A673 (cell line): ENCODE measurements around the gene FLYWCH1. TPM values are rescaled to one million over a fixed set of nuclear protein-coding genes. Genes with fewer than 3 reads are reported as not detected.
A peak's percentile ranks its signal among the peaks of the same experiment; 100 is the strongest.

Experiments
- BruUV-seq: library from RNA; stranded (reverse); fragments of 400-500 nt; replicated peaks from 2 replicates; lab custom pipeline; 2021; lab: Mats Ljungman, UMichigan
- CTCF ChIA-PET: fragments of 300-600 bp; sonication (Branson Sonifier 250); formaldehyde crosslinking; loops from one replicate; lab custom pipeline; 2022; ENCODE audit warnings: antibody characterized with exemption; lab: Charles Lee
- POLR2A ChIA-PET: fragments of 300-600 bp; sonication (Branson Sonifier 250); formaldehyde crosslinking; loops from one replicate; lab custom pipeline; 2022; ENCODE audit warnings: antibody characterized with exemption; ENCODE audit not compliant: low non-redundant PET; lab: Charles Lee
- DNase-seq: peaks from one replicate; pipeline ENCODE4 v3.0.0-alpha.2; 2015; ENCODE audit warnings: low spot score
- H3K27ac ChIP-seq: fragments of 200-600 bp; sonication (generic); 2 replicates; pipeline ENCODE4 v1.5.1; 2016; ENCODE audit warnings: mixed run types, low read depth, mild to moderate bottlenecking, mixed read lengths, antibody characterized with exemption, low read length; ENCODE audit not compliant: poor library complexity, severe bottlenecking
- H3K27me3 ChIP-seq: fragments of 200-600 bp; sonication (generic); replicated peaks from 2 replicates; pipeline ENCODE4 v1.6.1; 2017; ENCODE audit warnings: mixed run types, low read depth, mild to moderate bottlenecking, mixed read lengths, antibody characterized with exemption, low read length; ENCODE audit not compliant: insufficient read depth, poor library complexity
- H3K36me3 ChIP-seq: fragments of 200-600 bp; sonication (generic); 2 replicates; pipeline ENCODE4 v1.6.1; 2016; ENCODE audit warnings: mixed run types, mild to moderate bottlenecking, mixed read lengths, antibody characterized with exemption, low read length; ENCODE audit not compliant: insufficient read depth, poor library complexity, severe bottlenecking
- H3K4me1 ChIP-seq: fragments of 200-600 bp; sonication (generic); 2 replicates; pipeline ENCODE4 v1.6.1; 2017; ENCODE audit warnings: mixed run types, mild to moderate bottlenecking, mixed read lengths, antibody characterized with exemption, low read length; ENCODE audit not compliant: insufficient read depth, poor library complexity, severe bottlenecking
- H3K4me3 ChIP-seq: fragments of 200-600 bp; sonication (generic); 2 replicates; pipeline ENCODE4 v1.5.1; 2016; ENCODE audit warnings: low read depth, mixed run types, mild to moderate bottlenecking, mixed read lengths, low read length; ENCODE audit not compliant: poor library complexity, severe bottlenecking
- H3K9me3 ChIP-seq: fragments of 200-600 bp; sonication (generic); 2 replicates; pipeline ENCODE4 v1.6.1; 2016; ENCODE audit warnings: mixed run types, low read depth, mild to moderate bottlenecking, mixed read lengths, antibody characterized with exemption, low read length; ENCODE audit not compliant: poor library complexity, severe bottlenecking
- EZH2 ChIP-seq: fragments of 200-600 bp; sonication (generic); IDR thresholded peaks from 2 replicates; pipeline ENCODE4 v1.6.1; 2017; ENCODE audit warnings: borderline replicate concordance, low read depth, mild to moderate bottlenecking, mixed read lengths, antibody characterized with exemption, low read length; ENCODE audit not compliant: poor library complexity, severe bottlenecking
- intact Hi-C: fragments of 100-400 bp; cut with micrococcal nuclease; formaldehyde crosslinking; loops from one replicate; pipeline ENCODE4 v1.10.0; 2022; ENCODE audit not compliant: unreplicated experiment
- total RNA-seq: library from RNA; stranded (reverse); gene quantifications from 2 replicates; pipeline ENCODE4 v1.2.3, GENCODE V29; 2021
- TF ChIP-seq, protein P1 (sequence below): fragments of 300-800, 200-600 bp; sonication (generic); conservative IDR thresholded peaks from 2 replicates; pipeline ENCODE4 v1.5.1; 2017; ENCODE audit warnings: low read depth, mild to moderate bottlenecking, antibody characterized with exemption, low read length, moderate library complexity, mixed read lengths

Gene FLYWCH1
- total RNA-seq, 1 experiment from 2014 or later = 46.8 TPM

DNA sequence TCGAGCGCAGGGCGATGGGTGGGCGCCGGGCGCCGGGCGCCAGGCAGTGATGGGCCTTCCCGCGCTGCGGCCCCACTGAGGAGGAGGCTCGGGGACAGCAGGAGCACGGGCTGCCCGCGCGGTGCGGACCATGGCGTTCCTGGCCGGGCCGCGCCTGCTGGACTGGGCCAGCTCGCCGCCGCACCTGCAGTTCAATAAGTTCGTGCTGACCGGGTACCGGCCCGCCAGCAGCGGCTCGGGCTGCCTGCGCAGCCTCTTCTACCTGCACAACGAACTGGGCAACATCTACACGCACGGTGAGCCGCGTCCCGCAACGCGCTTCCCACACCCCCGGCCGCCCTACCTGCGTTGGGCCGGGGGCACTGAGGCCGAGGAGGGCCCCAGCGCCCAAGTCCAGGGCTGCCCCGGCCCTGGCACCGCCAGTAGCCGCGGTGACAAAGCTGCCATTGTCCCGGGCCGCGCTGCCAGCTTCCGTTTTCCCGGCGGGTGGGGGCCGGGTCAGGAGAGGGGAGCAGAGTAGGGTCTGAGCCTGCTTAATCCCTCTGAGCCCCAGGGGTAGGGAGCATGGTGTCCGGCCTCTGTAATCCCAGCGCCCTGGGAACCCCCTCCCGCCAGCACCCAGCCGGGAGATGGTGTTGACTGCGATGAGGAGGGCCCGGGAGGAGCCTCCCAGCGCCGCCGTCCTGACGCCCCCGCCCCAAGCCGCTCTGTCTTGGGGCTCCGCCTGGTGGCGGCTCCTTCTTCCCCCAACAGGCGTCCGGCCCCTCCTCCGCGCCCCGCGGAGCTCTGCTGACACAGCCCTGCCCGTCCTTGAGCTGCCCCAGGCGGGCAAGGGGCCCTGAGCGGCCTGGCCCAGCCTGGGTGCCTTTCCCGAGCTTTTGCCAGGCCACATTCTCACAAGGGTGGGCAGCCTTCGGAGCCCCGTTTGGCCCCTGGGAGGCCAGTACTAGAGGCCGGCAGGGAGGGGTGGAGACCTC, 58.1 kb downstream of the FLYWCH1 start:
- CTCF ChIA-PET = interaction anchor here (0.6 to 1.3 kb wide), 3 partner anchors 37 to 336 kb away, joined by 3 read pairs; partner anchors contain the start of genes TIGD7 and ZNF75A
- Histone ChIP-seq H3K4me1 (peaks cover 19% of the 10 kb centered on the region), H3K27ac (peak overlapping the region; percentile 84), H3K27me3 (no peaks in the 10 kb centered on the region), H3K36me3 (peaks cover 29% of the 10 kb centered on the region), H3K9me3 (no peaks in the 10 kb centered on the region), H3K4me3 (peak overlapping the region; percentile 86)
- intact Hi-C loops = loop anchor here (1.0 kb wide), 1 partner anchor 34 kb away; no protein-coding TSS in a partner anchor
- TF ChIP-seq, protein P1, sequence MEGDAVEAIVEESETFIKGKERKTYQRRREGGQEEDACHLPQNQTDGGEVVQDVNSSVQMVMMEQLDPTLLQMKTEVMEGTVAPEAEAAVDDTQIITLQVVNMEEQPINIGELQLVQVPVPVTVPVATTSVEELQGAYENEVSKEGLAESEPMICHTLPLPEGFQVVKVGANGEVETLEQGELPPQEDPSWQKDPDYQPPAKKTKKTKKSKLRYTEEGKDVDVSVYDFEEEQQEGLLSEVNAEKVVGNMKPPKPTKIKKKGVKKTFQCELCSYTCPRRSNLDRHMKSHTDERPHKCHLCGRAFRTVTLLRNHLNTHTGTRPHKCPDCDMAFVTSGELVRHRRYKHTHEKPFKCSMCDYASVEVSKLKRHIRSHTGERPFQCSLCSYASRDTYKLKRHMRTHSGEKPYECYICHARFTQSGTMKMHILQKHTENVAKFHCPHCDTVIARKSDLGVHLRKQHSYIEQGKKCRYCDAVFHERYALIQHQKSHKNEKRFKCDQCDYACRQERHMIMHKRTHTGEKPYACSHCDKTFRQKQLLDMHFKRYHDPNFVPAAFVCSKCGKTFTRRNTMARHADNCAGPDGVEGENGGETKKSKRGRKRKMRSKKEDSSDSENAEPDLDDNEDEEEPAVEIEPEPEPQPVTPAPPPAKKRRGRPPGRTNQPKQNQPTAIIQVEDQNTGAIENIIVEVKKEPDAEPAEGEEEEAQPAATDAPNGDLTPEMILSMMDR = peak; percentile 64
- no peak for TF ChIP-seq EZH2
- POLR2A ChIA-PET = no interaction called here
- DNase-seq = peak; percentile 87
- no TSS peak for BruUV-seq

DNA sequence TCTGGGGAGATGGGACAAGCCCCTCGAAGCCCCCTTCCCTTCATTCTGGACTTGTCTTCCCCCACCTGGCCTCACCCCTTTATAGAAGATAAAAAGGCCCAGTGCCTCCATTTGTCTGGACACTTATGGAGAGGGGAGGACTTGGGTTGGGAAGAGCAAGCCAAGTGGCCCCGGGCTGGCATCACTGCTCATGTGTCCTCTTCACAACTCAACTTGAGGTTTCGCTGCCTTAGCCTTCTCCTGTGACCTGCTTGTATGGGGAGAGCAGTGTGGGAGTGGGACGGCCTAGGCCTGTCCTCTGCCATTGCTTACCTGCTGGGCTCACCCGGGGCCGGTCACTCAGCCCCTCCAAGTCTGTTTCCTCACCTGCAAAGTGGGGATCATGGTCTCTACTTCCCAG, 58.8 kb downstream of the FLYWCH1 start:
- BruUV-seq = no TSS peak
- Histone ChIP-seq H3K27me3 (no peaks in the 10 kb centered on the region), H3K27ac (peak overlapping the region; percentile 84), H3K4me3 (peak overlapping the region; percentile 86), H3K9me3 (no peaks in the 10 kb centered on the region), H3K4me1 (peaks cover 19% of the 10 kb centered on the region), H3K36me3 (peaks cover 35% of the 10 kb centered on the region)
- TF ChIP-seq, protein P1 = no peak
- no peak for DNase-seq
- ChIA-PET CTCF (interaction anchor here (1.1 to 1.3 kb wide), 2 partner anchors 38 to 131 kb away, joined by 3 read pairs; no protein-coding TSS in a partner anchor), POLR2A (no interaction called here)
- intact Hi-C loops = no loop called here

DNA sequence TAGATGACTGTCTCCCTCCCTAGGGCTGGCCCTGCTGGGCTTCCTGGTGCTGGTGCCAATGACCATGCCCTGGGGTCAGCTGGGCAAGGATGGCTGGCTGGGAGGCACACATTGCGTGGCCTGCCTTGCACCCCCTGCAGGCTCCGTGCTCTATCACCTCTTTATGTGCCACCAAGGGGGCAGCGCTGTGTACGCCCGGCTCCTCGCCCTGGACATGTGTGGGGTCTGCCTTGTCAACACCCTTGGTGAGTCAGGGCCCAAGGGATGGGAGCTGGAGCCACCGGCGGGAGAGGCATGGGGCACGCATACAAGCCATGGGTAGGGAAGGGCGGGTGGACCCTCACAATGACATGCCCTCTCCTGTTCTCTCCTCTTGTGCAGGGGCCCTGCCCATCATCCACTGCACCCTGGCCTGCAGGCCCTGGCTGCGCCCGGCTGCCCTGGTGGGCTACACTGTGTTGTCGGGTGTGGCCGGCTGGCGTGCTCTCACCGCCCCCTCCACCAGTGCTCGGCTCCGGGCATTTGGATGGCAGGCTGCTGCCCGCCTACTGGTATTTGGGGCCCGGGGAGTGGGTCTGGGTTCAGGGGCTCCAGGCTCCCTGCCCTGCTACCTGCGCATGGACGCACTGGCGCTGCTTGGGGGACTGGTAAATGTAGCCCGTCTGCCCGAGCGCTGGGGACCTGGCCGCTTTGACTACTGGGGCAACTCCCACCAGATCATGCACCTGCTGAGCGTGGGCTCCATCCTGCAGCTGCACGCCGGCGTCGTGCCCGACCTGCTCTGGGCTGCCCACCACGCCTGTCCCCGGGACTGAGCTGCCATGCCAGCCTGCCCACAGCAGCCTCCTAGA, 59.6 kb downstream of the FLYWCH1 start:
- Histone ChIP-seq H3K36me3 (peaks cover 42% of the 10 kb centered on the region), H3K9me3 (no peaks in the 10 kb centered on the region), H3K4me1 (peaks cover 19% of the 10 kb centered on the region), H3K27ac (peak overlapping the region; percentile 37), H3K4me3 (no peak overlapping the region), H3K27me3 (no peaks in the 10 kb centered on the region)
- intact Hi-C loops = no loop called here
- ChIA-PET POLR2A (no interaction called here), CTCF (no interaction called here)
- no TSS peak for BruUV-seq
- no peak for TF ChIP-seq EZH2
- TF ChIP-seq, protein P1 = no peak
- DNase-seq = no peak
